SU-DHL-6 (cell line): Measurements from ENCODE around the gene ARHGAP1.

Experiments
- H2AFZ ChIP-seq: fragments of 200-600 bp; sonication (generic); 2 replicates; pipeline ENCODE4 v1.6.1; 2014; ENCODE audit warnings: low read depth, mild to moderate bottlenecking, moderate library complexity, mixed read lengths, antibody characterized with exemption, low read length; ENCODE audit not compliant: severe bottlenecking
- H3F3A ChIP-seq: fragments of 200-600 bp; shearing (Covaris generic); 2 replicates; pipeline ENCODE4 v1.6.0; 2016; ENCODE audit warnings: antibody characterized with exemption, mild to moderate bottlenecking; ENCODE audit not compliant: insufficient read depth
- H3K27ac ChIP-seq: fragments of 200-600 bp; sonication (generic); 2 replicates; pipeline ENCODE4 v1.5.1; 2016; ENCODE audit warnings: low read depth, mild to moderate bottlenecking, low read length, moderate library complexity, mixed read lengths
- H3K27me3 ChIP-seq: fragments of 200-600 bp; sonication (generic), shearing (Covaris generic); 2 replicates; pipeline ENCODE4 v1.6.0; 2014; ENCODE audit warnings: mild to moderate bottlenecking, low read length
- H3K36me3 ChIP-seq: fragments of 200-600 bp; sonication (generic); 2 replicates; pipeline ENCODE4 v1.6.1; 2014; ENCODE audit warnings: mild to moderate bottlenecking, low read length, mixed read lengths
- H3K4me2 ChIP-seq: fragments of 300-600, 200-600 bp; shearing (Covaris generic), sonication (generic); 2 replicates; pipeline ENCODE4 v1.6.0; 2014; ENCODE audit warnings: low read length, low read depth, mild to moderate bottlenecking; ENCODE audit not compliant: poor library complexity, severe bottlenecking
- H3K4me3 ChIP-seq: fragments of 200-600 bp; sonication (generic); 2 replicates; pipeline ENCODE4 v1.5.1; 2014; ENCODE audit warnings: antibody characterized with exemption, low read length, mild to moderate bottlenecking, mixed read lengths; ENCODE audit not compliant: insufficient read depth, poor library complexity, severe bottlenecking
- H3K79me2 ChIP-seq: fragments of 200-600 bp; sonication (generic); 2 replicates; pipeline ENCODE4 v1.6.1; 2014; ENCODE audit warnings: mild to moderate bottlenecking, low read length, moderate library complexity; ENCODE audit not compliant: insufficient read depth
- H3K9ac ChIP-seq: fragments of 200-600 bp; sonication (generic); 2 replicates; pipeline ENCODE4 v1.7.0; 2014; ENCODE audit warnings: mild to moderate bottlenecking, low read length
- H3K9me2 ChIP-seq: fragments of 200-600 bp; sonication (generic); replicated peaks from 2 replicates; pipeline ENCODE4 v1.6.1; 2014; ENCODE audit warnings: low read length; ENCODE audit not compliant: insufficient read depth
- H3K9me3 ChIP-seq: fragments of 200-600 bp; sonication (generic); 2 replicates; pipeline ENCODE4 v1.6.1; 2014; ENCODE audit warnings: low read length, mixed read lengths; ENCODE audit not compliant: insufficient read depth
- H4K20me1 ChIP-seq: fragments of 200-600 bp; sonication (generic); 2 replicates; pipeline ENCODE4 v1.6.1; 2014; ENCODE audit warnings: low read depth, mild to moderate bottlenecking, antibody characterized with exemption, low read length, moderate library complexity, mixed read lengths
- EZH2phosphoT487 ChIP-seq: fragments of 200-600 bp; sonication (generic), shearing (Covaris generic); conservative IDR thresholded peaks from 2 replicates; pipeline ENCODE4 v1.6.1; 2018; ENCODE audit warnings: mild to moderate bottlenecking, antibody characterized with exemption, low read length, moderate library complexity, mixed read lengths
- TF ChIP-seq, protein P1 (sequence below): fragments of 200-600 bp; sonication (generic); IDR thresholded peaks from one replicate; pipeline ENCODE4 v1.5.1; 2017; ENCODE audit warnings: antibody characterized with exemption, mild to moderate bottlenecking, low read length, moderate library complexity; ENCODE audit not compliant: insufficient read depth, poor library complexity, severe bottlenecking

The ARHGAP1 gene

GRCh38 chr11:46695345-46696211 is 4.8 kb downstream of the ARHGAP1 start:
- no peak overlapping the region for H3K9ac ChIP-seq
- no peak overlapping the region for H3K4me2 ChIP-seq
- peaks cover 17% of the 10 kb centered on the region for H3K79me2 ChIP-seq
- H3K36me3 ChIP-seq: no peaks in the 10 kb centered on the region
- no peaks in the 10 kb centered on the region for H3K9me2 ChIP-seq
- no peak overlapping the region for H3K4me3 ChIP-seq
- TF ChIP-seq, protein P1, sequence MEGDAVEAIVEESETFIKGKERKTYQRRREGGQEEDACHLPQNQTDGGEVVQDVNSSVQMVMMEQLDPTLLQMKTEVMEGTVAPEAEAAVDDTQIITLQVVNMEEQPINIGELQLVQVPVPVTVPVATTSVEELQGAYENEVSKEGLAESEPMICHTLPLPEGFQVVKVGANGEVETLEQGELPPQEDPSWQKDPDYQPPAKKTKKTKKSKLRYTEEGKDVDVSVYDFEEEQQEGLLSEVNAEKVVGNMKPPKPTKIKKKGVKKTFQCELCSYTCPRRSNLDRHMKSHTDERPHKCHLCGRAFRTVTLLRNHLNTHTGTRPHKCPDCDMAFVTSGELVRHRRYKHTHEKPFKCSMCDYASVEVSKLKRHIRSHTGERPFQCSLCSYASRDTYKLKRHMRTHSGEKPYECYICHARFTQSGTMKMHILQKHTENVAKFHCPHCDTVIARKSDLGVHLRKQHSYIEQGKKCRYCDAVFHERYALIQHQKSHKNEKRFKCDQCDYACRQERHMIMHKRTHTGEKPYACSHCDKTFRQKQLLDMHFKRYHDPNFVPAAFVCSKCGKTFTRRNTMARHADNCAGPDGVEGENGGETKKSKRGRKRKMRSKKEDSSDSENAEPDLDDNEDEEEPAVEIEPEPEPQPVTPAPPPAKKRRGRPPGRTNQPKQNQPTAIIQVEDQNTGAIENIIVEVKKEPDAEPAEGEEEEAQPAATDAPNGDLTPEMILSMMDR: no peak
- TF ChIP-seq EZH2phosphoT487: no peak
- no peaks in the 10 kb centered on the region for H3K9me3 ChIP-seq
- no peaks in the 10 kb centered on the region for H3K27me3 ChIP-seq
- H3F3A ChIP-seq: no peaks in the 10 kb centered on the region
- H3K27ac ChIP-seq: no peak overlapping the region
- H2AFZ ChIP-seq: no peak overlapping the region
- H4K20me1 ChIP-seq: no peaks in the 10 kb centered on the region

- Histone ChIP-seq H4K20me1 (no peaks in the 10 kb centered on the region), H3K9ac (no peak overlapping the region), H3K27ac (no peak overlapping the region), H3K4me3 (no peak overlapping the region), H3K36me3 (no peaks in the 10 kb centered on the region), H3K9me3 (no peaks in the 10 kb centered on the region), H2AFZ (no peak overlapping the region), H3K4me2 (no peak overlapping the region), H3K79me2 (peaks cover 10% of the 10 kb centered on the region; the same call in 1 of the 2 replicates), H3F3A (no peaks in the 10 kb centered on the region), H3K27me3 (no peaks in the 10 kb centered on the region), H3K9me2 (no peaks in the 10 kb centered on the region)
- no peak for TF ChIP-seq EZH2phosphoT487
- TF ChIP-seq, protein P1: no peak
These were observed 5.8 kb downstream of the ARHGAP1 start for GRCh38 chr11:46694607-46695006.

- Histone ChIP-seq H3K36me3 (no peaks in the 10 kb centered on the region), H3K9me3 (no peaks in the 10 kb centered on the region), H4K20me1 (no peaks in the 10 kb centered on the region), H3K79me2 (peaks cover 5% of the 10 kb centered on the region; the same call in 1 of the 2 replicates), H3K9ac (no peak overlapping the region), H2AFZ (no peak overlapping the region), H3K27me3 (no peaks in the 10 kb centered on the region), H3K4me3 (no peak overlapping the region), H3K27ac (no peak overlapping the region), H3K4me2 (no peak overlapping the region), H3K9me2 (no peaks in the 10 kb centered on the region), H3F3A (no peaks in the 10 kb centered on the region)
- no peak for TF ChIP-seq EZH2phosphoT487
- TF ChIP-seq, protein P1: no peak
These were observed 6.3 kb downstream of the ARHGAP1 start for GRCh38 chr11:46694072-46694471.
